Measurements from ENCODE around the gene HNF1B.

GRCh38 chr17:37786481-37786880 lies 41.6 kb upstream of the HNF1B start:
- TF ChIP-seq CTCF (IDR thresholded peaks at IDR 0.05 in 4 of 5, conservative IDR thresholded peaks at IDR 0.05 in 1 of 5) (no peak), POLR2A (IDR thresholded peaks at IDR 0.05) (no peak)

Data from gastrocnemius medialis (tissue), 4 donors.